Subcutaneous abdominal adipose tissue (tissue), 5 donors: ENCODE measurements around the gene FBXO31.

Source experiments
- H3K27ac ChIP-seq: one replicate; pipeline ENCODE4 v1.7.0; 2013; ENCODE audit warnings: low read depth, mild to moderate bottlenecking, inconsistent platforms, low read length, moderate library complexity
- H3K27me3 ChIP-seq, 5 donors: one replicate each; pipeline ENCODE4 v1.7.0; 2013; ENCODE audit warnings: low read length in 5 of 5, inconsistent platforms in 1 of 5; ENCODE audit not compliant: control insufficient read depth in 5 of 5, insufficient read depth in 4 of 5
- H3K36me3 ChIP-seq, 5 donors: one replicate each; pipeline ENCODE4 v1.7.0; 2013; ENCODE audit warnings: low read length in 5 of 5; ENCODE audit not compliant: control insufficient read depth in 5 of 5, insufficient read depth in 5 of 5
- H3K4me1 ChIP-seq, 5 donors: one replicate each; pipeline ENCODE4 v1.7.0; 2013; ENCODE audit warnings: low read length in 5 of 5, mild to moderate bottlenecking in 3 of 5, moderate library complexity in 1 of 5; ENCODE audit not compliant: control insufficient read depth in 5 of 5, insufficient read depth in 5 of 5
- H3K4me3 ChIP-seq, 5 donors: one replicate each; pipeline ENCODE4 v1.7.0; 2013; ENCODE audit warnings: low read length in 5 of 5, low read depth in 1 of 5
- H3K9ac ChIP-seq, 5 donors: one replicate each; pipeline ENCODE4 v1.7.0; 2013; ENCODE audit warnings: low read length in 5 of 5, mild to moderate bottlenecking in 4 of 5, moderate library complexity in 3 of 5
- H3K9me3 ChIP-seq, 5 donors: one replicate each; pipeline ENCODE4 v1.7.0; 2013; ENCODE audit warnings: low read length in 5 of 5; ENCODE audit not compliant: control insufficient read depth in 5 of 5
- donor health status: healthy.
- donor health status: healthy.
- donor health status: healthy.
- donor health status: healthy.
- donor health status: healthy.

The FBXO31 gene

DNA sequence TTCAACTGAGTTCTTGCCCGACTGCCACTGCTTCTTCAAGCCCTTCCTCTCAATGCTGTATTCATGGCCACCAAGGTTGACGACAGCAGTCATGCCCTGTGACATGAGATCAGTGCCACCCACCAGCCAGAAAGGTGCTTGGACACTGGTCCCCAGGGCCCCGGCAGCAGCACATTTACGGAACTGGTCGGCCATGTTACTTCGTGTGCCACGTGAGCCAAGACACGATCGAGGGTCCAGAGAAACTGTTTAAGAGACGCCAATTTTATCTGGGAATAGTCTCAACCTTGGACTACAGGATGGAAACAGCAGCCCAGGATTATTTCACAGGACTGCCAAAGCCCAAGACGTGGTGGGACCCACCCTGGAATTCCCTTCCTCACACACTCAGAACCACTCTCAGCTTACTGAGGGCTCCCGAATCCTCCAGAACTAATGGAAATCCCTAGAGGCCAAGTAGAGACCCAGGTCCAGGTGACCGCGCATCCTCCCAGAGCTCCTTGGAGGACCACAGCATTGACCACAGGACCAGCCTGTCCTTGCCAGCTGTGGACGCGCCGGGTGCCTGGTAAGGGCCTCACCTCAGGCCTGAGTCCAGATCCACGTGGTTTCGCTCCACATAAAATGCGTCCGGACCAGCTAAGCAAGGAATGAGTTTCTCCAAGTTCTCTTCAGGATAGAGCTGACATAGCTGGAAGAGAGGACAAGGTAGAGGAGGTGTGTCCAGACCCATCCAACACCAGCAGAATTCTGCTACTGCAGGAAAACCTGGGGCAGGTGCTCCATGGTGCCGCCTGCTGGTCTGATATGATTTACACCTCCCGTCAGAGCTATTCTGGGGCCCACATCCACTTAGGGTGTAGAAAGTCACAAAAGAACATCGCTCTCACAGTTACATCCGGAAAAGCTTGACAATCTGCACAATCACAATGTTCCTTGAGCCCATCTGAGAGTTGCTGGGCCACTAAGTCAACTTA lies 36.7 kb upstream of the FBXO31 start:
- H3K27ac ChIP-seq = no peak overlapping the region
- H3K4me3 ChIP-seq = no peak overlapping the region
- no peaks in the 10 kb centered on the region for H3K27me3 ChIP-seq
- H3K9me3 ChIP-seq = no peaks in the 10 kb centered on the region
- H3K9ac ChIP-seq = no peak overlapping the region
- H3K4me1 ChIP-seq = peaks cover 0 to 5% (median 0%) of the 10 kb centered on the region in 5 donors
- peaks cover 0 to 83% (median 64%) of the 10 kb centered on the region in 5 donors for H3K36me3 ChIP-seq

DNA sequence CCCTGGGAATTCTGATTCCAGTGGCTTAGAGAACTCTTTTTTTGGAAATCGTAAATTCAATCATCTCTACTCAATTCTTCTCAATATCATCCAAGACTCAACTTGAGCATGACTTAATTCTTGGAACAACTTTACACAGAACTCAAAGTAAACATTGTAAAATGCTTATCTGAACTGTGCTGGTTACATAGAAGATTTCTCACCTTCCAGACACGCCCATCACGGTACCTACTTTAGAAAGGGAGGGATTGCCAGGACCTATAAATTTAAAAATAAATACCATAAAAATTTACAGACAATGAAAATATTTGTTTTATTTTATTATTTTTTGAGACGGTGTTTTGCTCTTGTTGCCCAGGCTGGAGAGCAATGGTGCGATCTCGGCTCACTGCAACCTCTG lies 35.1 kb upstream of the FBXO31 start:
- peaks cover 0 to 84% (median 67%) of the 10 kb centered on the region in 5 donors for H3K36me3 ChIP-seq
- H3K27ac ChIP-seq = no peak overlapping the region
- H3K9me3 ChIP-seq = no peaks in the 10 kb centered on the region
- peaks cover 0 to 5% (median 0%) of the 10 kb centered on the region in 5 donors for H3K4me1 ChIP-seq
- no peak overlapping the region for H3K4me3 ChIP-seq
- no peaks in the 10 kb centered on the region for H3K27me3 ChIP-seq
- H3K9ac ChIP-seq = no peak overlapping the region

DNA sequence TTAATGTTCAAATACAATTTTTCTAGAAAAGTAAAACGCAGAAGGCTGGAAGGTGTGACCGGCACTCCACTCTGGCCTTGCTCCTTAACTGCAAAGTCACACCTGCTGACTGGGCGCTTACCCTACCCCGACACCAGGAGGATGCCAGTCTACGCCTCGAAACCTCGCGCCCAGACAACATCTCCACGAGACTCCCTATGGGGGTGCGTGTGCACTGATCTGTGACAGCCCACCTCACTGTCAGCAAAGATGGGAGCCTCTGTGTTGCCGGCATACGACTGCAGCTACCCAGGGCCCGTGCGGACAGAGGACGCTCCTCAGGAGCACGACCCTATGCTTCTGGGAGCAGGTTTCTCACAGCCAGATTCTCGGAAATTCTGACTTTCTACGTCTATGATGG lies 34.6 kb upstream of the FBXO31 start:
- Histone ChIP-seq H3K36me3 (peaks cover 0 to 84% (median 66%) of the 10 kb centered on the region in 5 donors), H3K4me1 (peaks cover 0 to 5% (median 0%) of the 10 kb centered on the region in 5 donors), H3K4me3 (no peak overlapping the region), H3K27ac (no peak overlapping the region), H3K27me3 (no peaks in the 10 kb centered on the region), H3K9ac (no peak overlapping the region), H3K9me3 (no peaks in the 10 kb centered on the region)

DNA sequence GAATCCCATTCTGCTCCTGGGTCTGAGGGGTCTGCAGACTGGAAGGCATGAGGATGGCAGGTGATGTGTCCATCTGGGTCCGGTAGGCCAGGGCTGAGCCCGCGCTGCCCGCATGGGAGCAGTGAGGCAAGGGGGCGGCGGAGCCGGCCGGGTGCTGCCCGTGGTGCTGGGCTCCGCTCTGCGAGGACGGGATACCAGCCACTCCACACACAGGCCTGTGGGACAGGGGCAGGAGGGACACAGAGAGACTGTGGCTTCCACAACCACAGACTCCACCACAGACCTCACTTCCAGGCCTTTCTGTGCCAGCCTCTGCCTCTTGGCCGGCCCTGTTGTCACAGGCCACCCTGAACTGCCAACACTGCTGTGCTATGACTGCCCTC lies 33.9 kb upstream of the FBXO31 start:
- H3K36me3 ChIP-seq = peaks cover 0 to 84% (median 67%) of the 10 kb centered on the region in 5 donors

DNA sequence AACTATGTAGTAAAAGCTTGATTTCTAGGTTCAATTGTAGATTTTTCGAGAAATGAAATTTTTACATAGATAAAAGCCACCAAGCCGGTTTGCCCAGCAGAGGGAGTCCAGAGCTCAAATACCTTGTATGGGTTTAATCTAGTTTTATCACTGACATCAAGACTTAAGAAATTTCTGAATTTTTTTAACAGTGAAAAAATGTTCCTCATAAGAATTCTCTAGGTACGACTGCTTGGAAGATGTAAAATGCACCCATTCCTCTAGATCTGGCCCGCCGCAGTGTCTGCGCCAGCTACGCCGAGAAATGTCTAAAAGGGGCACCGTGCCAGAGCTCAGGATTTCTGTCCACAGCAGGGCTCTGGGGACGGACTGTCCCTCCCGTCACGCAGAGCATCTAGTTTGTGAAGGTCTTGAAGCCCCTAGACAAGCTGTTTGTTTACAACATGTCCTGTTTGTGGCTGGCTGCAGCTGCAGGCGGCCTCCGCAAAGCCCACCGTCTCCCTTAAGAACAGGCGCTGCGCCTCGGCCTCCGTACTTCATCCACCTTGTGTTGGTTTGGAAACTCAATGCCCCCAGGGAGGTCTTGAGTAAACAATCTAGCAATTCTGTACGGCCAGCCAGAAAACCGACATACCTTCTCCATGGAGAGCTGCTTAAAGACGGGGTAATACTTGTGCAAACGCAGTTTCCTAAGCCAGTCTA lies 33.4 kb upstream of the FBXO31 start:
- Histone ChIP-seq H3K4me1 (peaks cover 0 to 5% (median 0%) of the 10 kb centered on the region in 5 donors), H3K27me3 (no peaks in the 10 kb centered on the region), H3K9ac (no peak overlapping the region), H3K9me3 (no peaks in the 10 kb centered on the region), H3K36me3 (peaks cover 0 to 85% (median 68%) of the 10 kb centered on the region in 5 donors), H3K4me3 (no peak overlapping the region), H3K27ac (no peak overlapping the region)

More for the DNA sequence above, 33.9 kb upstream of the FBXO31 start:
- H3K27ac ChIP-seq = no peak overlapping the region
- H3K4me3 ChIP-seq = no peak overlapping the region
- H3K4me1 ChIP-seq = peaks cover 0 to 5% (median 0%) of the 10 kb centered on the region in 5 donors
- H3K9ac ChIP-seq = no peak overlapping the region
- H3K9me3 ChIP-seq = no peaks in the 10 kb centered on the region
- no peaks in the 10 kb centered on the region for H3K27me3 ChIP-seq

DNA sequence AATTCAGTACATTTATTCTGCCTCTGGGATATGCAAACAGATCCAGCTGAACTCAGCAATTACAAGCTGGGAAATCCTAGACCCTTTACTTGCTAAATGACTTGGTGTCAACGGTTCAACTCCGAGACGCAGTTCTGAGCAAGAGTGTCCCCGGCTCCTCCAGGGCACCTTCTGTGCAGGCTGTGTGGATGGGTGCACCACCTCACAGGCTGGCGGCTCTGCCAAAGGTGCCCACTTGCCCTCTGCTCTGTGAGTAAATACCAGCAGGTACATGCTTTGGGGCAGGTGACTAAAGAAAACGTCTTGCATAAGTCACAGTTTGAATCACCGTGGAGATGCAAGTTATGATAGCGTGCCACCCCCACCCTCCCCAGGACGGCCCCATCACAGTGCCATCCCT lies 31.9 kb upstream of the FBXO31 start:
- peaks cover 0 to 5% (median 0%) of the 10 kb centered on the region in 5 donors for H3K4me1 ChIP-seq
- H3K9ac ChIP-seq = no peak overlapping the region
- peaks cover 0 to 85% (median 71%) of the 10 kb centered on the region in 5 donors for H3K36me3 ChIP-seq
- H3K9me3 ChIP-seq = no peaks in the 10 kb centered on the region
- no peak overlapping the region for H3K27ac ChIP-seq
- H3K4me3 ChIP-seq = no peak overlapping the region
- H3K27me3 ChIP-seq = no peaks in the 10 kb centered on the region

DNA sequence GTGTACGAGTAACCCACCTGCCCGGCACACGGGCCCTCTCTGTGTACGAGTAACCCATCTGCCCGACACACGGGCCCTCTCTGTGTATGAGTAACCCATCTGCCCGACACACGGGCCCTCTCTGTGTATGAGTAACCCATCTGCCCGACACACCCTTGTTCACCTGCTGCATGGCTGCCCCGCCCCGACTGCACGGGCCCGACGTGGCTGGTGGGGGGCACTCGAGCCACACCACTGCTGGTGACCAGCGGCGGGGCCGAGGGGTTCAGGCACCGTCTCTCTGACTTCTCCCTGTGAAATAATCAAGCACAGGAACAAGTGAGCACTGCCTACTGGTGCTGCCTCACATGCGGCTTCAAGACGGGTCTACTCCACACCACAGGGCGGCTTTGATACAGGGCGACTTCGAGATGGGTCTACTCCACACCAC lies 30.7 kb upstream of the FBXO31 start:
- H3K36me3 ChIP-seq = peaks cover 0 to 88% (median 72%) of the 10 kb centered on the region in 5 donors
- no peak overlapping the region for H3K27ac ChIP-seq
- no peak overlapping the region for H3K4me3 ChIP-seq
- no peaks in the 10 kb centered on the region for H3K27me3 ChIP-seq
- peaks cover 0 to 5% (median 0%) of the 10 kb centered on the region in 5 donors for H3K4me1 ChIP-seq
- no peaks in the 10 kb centered on the region for H3K9me3 ChIP-seq
- H3K9ac ChIP-seq = no peak overlapping the region

DNA sequence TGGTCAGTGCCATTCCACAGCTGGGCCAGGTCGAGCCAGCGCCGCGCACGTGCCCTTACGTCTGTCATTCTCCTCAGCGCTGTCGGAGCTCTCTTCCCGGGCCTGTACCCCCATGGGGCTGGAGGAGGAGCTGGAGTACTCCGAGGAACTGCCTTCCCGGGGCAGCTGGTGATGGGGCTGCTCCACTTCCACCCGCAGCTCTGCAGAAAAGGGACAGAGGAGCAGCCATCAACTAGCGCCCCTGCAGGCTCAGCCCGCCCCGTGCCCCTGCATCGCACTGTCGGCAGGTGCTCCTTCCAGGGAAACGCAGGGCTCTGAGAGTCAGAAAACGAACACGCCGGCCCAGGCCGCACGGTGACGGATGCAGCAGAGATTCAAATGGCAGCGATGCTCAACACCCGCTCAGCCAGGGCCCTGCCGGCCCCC lies 29.4 kb upstream of the FBXO31 start:
- Histone ChIP-seq H3K27me3 (no peaks in the 10 kb centered on the region), H3K4me1 (peaks cover 0 to 5% (median 0%) of the 10 kb centered on the region in 5 donors), H3K9me3 (no peaks in the 10 kb centered on the region), H3K9ac (no peak overlapping the region), H3K27ac (no peak overlapping the region), H3K4me3 (no peak overlapping the region), H3K36me3 (peaks cover 2 to 85% (median 69%) of the 10 kb centered on the region in 5 donors)

DNA sequence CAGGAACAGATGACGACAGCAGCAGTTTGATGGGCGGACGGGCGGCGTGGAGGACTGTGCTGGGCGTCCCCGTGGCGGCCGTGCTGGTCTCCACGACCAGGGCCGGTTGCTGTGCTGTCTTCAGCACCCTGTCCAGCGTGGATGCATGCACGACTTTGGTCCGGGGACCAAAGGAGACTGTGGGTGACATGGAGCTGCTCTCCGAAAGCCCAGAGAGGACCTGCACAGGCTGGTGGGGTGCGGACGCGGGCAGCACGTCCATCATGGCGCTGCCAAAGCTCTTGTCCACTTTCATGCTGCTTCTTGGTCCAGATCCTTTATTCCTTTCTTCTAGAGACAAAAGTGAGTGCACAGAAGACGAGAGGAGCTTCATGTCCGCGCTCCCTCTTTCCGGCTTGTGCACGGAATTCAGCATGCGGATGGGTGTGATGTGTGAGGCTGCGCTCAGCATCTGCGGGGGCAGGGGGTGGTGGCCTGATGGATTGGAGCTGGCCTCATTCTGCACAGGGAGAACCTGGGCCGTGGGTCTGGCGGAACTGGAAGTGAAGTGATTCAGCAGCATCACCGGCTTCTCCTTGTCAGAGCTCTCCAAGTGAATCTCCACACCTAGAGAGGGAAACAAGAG lies 28.9 kb upstream of the FBXO31 start:
- Histone ChIP-seq H3K4me1 (peaks cover 0 to 5% (median 0%) of the 10 kb centered on the region in 5 donors), H3K27ac (no peak overlapping the region), H3K9me3 (no peaks in the 10 kb centered on the region), H3K9ac (no peak overlapping the region), H3K36me3 (peaks cover 2 to 85% (median 67%) of the 10 kb centered on the region in 5 donors), H3K27me3 (no peaks in the 10 kb centered on the region), H3K4me3 (no peak overlapping the region)
